Activated CD4-positive, alpha-beta memory T cell treated with anti-CD3 and anti-CD28 coated beads for 36 hours (primary cell): ENCODE results near the gene SPNS2. TPM values are rescaled to one million over a fixed set of nuclear protein-coding genes. Genes with fewer than 3 reads are reported as not detected.
A peak's percentile ranks its signal among the peaks of the same experiment; 100 is the strongest.

Experiments used
- CTCF ChIA-PET: fragments of 350-600 bp; sonication (Branson Sonifier 250); formaldehyde crosslinking; loops from one replicate; lab custom pipeline; 2021; ENCODE audit warnings: antibody characterized with exemption, inconsistent platforms; lab: Charles Lee
- POLR2A ChIA-PET: fragments of 350-600 bp; sonication (Branson Sonifier 250); formaldehyde crosslinking; loops from one replicate; lab custom pipeline; 2021; ENCODE audit warnings: antibody characterized with exemption; lab: Charles Lee
- DNase-seq: peaks from one replicate; pipeline ENCODE4 v3.0.0-alpha.2; 2020
- H3K27ac Mint-ChIP-seq: one replicate; pipeline ENCODE4 v1.8.0; 2021; ENCODE audit warnings: mixed read lengths
- H3K27me3 Mint-ChIP-seq: one replicate; pipeline ENCODE4 v1.8.0; 2021; ENCODE audit warnings: mixed read lengths
- H3K36me3 Mint-ChIP-seq: one replicate; pipeline ENCODE4 v1.8.0; 2021; ENCODE audit warnings: mixed read lengths
- H3K4me1 Mint-ChIP-seq: one replicate; pipeline ENCODE4 v1.8.0; 2021; ENCODE audit warnings: low read depth, mixed read lengths
- H3K4me3 Mint-ChIP-seq: one replicate; pipeline ENCODE4 v1.8.0; 2021; ENCODE audit warnings: mild to moderate bottlenecking, mixed read lengths
- H3K9me3 Mint-ChIP-seq: one replicate; pipeline ENCODE4 v1.8.0; 2021; ENCODE audit warnings: mixed read lengths
- intact Hi-C: fragments of 100-400 bp; cut with micrococcal nuclease; formaldehyde crosslinking; loops from one replicate; pipeline ENCODE4 v1.15.1; 2023
- total RNA-seq, 2 experiments: library from RNA; stranded (reverse); gene quantifications; one replicate each; pipeline ENCODE4 v1.2.3, GENCODE V29; 2021

SPNS2 gene
- total RNA-seq, 2 experiments from 2014 or later, result 0.15 to 0.24 TPM

DNA sequence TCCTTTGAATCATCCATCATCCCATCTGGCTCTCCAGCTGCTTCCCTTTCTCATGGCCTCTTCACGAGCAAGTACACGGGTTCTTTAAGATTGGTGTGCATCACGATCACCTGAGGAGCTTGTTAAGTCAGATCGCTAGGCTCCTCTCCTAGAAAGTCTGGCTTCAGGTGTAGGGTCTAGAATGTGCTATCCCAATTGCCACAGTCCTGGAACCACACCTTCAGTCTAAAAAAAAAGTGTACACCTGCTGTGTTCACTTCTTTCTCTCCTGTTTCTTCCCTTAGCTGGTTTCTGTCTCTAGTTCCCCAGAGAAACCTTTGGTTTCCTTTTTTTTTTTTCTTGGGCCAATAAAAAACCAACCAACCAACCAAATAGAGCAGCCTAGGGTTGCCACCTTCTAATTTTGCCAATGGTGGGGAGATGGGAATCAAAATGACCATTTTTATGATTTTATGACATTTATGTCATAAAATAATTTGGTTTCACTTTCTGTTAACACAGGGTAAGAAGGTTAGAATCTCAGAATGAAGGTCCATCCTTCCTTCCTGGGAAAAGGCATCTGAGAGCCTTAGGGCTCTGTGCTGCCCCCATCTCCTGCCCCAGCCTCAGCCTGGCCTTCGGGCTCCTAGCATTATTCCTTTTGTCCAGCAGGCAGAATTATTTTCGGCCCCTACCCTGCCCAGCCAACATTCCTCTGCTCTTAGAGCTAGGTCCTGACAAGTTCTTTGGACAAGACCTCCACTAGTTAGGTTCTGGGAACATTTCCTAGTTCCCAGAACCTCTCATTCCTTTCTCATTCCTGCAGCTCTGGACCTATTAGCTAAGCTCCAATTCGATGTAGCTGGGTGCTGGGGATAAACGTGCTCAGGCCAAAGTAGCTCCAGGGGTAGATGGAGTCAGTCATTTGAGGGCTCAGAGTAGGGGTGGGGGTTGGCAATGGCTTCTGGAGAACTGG is 63.6 kb downstream of the SPNS2 start:
- no peak for DNase-seq
- H3K4me3 Mint-ChIP-seq, result no peak overlapping the region
- intact Hi-C loops, result loop anchor here (5.0 kb wide), 1 partner anchor 230 kb away; no protein-coding TSS in a partner anchor
- peaks cover 38% of the 10 kb centered on the region for H3K4me1 Mint-ChIP-seq
- peak overlapping the region; percentile 30 for H3K27ac Mint-ChIP-seq
- CTCF ChIA-PET, result interaction anchor here (0.6 to 2.6 kb wide), 5 partner anchors 11 to 148 kb away, joined by 3 to 18 read pairs (median 4); partner anchors contain the start of gene ARRB2
- H3K9me3 Mint-ChIP-seq, result peaks cover 6% of the 10 kb centered on the region
- no peaks in the 10 kb centered on the region for H3K36me3 Mint-ChIP-seq
- POLR2A ChIA-PET, result interaction anchor here (1.2 kb wide), 2 partner anchors 7 to 11 kb away, joined by 7 to 8 read pairs; partner anchors contain the start of gene MYBBP1A
- H3K27me3 Mint-ChIP-seq, result no peaks in the 10 kb centered on the region

DNA sequence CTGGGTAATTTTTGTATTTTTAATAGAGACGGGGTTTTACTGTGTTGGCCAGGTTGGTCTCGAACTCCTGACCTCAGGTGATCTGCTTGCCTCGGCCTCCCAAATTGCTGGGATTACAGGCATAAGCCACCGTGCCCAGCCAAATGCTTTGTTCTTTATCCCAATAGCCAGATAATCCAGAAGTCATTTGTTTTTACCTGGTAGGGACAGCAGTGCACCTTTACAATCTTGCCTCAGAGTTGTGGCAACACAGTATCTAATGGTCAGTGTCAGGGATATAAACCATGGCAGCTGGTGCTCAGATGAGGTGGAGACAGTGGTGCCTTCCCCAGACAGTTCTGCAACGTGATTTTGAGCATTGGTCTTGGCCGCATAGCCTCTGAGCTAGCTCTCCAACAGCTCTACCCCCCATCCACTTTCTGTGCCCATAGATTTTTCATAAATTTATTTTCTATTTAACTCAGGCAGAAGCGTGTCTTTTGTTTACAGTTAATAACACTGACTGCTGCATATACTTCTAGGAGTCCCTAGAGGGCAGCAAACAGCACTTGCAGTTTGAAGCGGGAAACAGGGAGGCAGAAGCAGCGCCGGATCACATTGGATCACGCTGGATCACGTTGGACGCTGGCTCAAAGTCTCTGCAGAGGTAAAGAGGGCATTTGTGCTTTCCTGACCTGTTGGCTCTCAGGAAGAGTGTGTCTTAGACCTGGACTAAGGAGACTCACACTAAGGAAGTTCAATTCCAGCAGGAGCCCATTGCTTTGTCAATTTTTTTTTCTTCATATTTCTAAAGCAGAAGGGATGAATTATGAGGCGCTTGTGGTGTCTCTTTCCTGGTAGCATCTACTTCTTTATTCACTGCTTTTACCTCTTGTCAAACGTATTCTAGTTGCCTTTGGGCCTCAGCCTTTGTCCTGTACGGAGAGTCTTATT is 66.8 kb downstream of the SPNS2 start:
- peaks cover 6% of the 10 kb centered on the region for H3K9me3 Mint-ChIP-seq
- H3K4me1 Mint-ChIP-seq, result peaks cover 38% of the 10 kb centered on the region
- no peak overlapping the region for H3K27ac Mint-ChIP-seq
- DNase-seq, result peak; percentile 72
- no peak overlapping the region for H3K4me3 Mint-ChIP-seq
- no peaks in the 10 kb centered on the region for H3K36me3 Mint-ChIP-seq
- ChIA-PET CTCF (interaction anchor here (0.6 to 4.5 kb wide), 17 partner anchors 8 to 323 kb away, joined by 3 to 97 read pairs (median 5); partner anchors contain the start of genes ARRB2, MYBBP1A and SPNS3), POLR2A (no interaction called here)
- no peaks in the 10 kb centered on the region for H3K27me3 Mint-ChIP-seq
- intact Hi-C loops, result loop anchor here (1.0 to 5.0 kb wide), 5 partner anchors 8 to 324 kb away; no protein-coding TSS in a partner anchor

DNA sequence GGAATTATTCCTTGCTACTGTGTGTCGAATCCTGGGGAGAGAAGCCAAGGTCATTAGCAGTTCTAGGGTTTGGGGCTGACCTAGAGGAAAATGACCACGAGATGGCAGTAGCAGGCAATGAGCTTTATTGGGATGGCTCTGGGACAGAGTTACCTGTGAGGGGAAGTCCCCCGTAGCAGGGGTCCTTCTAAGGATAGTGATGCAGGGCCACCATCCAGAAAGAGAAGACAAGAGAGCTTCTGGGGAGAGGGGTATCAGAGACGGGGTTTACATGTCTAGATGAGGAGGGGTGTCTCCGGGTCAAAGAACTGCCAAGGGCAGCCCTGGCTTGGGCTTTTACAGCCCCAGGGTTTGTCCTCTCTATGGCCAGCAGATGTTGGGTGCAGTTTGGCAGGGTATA is 68.1 kb downstream of the SPNS2 start:
- peak; percentile 68 for DNase-seq
- no peak overlapping the region for H3K4me3 Mint-ChIP-seq
- CTCF ChIA-PET, result interaction anchor here (0.5 to 4.5 kb wide), 48 partner anchors 9 to 401 kb away, joined by 3 to 97 read pairs (median 4); partner anchors contain the start of genes ALOX15, ARRB2, CHRNE and MED11
- POLR2A ChIA-PET, result interaction anchor here (0.9 kb wide), 1 partner anchor 240 kb away, joined by 3 read pairs; the partner anchor contains the start of gene PLD2
- H3K27me3 Mint-ChIP-seq, result peaks cover 4% of the 10 kb centered on the region
- intact Hi-C loops, result loop anchor here (1.0 to 5.0 kb wide), 3 partner anchors 131 to 323 kb away; no protein-coding TSS in a partner anchor
- H3K9me3 Mint-ChIP-seq, result peaks cover 6% of the 10 kb centered on the region
- H3K27ac Mint-ChIP-seq, result no peak overlapping the region
- peaks cover 30% of the 10 kb centered on the region for H3K4me1 Mint-ChIP-seq
- no peaks in the 10 kb centered on the region for H3K36me3 Mint-ChIP-seq

DNA sequence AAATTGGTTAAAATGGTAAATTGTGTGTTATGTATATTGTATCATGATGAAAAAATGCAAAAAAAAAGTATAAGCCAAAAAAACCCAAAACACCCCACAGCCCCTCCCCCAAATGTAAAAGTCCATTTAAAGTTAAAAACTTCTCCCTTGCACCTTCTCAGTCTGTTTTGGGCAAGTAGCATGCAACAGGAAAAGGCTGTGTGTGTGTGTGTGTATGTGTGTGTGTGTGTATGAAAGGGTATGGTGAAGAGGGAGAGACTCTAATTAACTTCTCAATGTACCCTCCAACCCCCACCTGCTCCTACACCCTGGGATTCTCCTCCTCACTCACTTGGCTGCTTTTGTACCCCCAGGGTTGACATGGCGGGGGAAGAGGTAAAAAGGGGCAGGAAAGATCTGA is 70.9 kb downstream of the SPNS2 start:
- DNase-seq, result no peak
- CTCF ChIA-PET, result interaction anchor here (0.8 to 1.0 kb wide), 3 partner anchors 9 to 132 kb away, joined by 3 to 5 read pairs (median 3); no protein-coding TSS in a partner anchor
- POLR2A ChIA-PET, result interaction anchor here (0.6 kb wide), 1 partner anchor 98 kb away, joined by 3 read pairs; no protein-coding TSS in a partner anchor
- Mint-ChIP-seq H3K9me3 (no peaks in the 10 kb centered on the region), H3K27me3 (peaks cover 4% of the 10 kb centered on the region), H3K4me3 (no peak overlapping the region), H3K36me3 (no peaks in the 10 kb centered on the region), H3K27ac (no peak overlapping the region), H3K4me1 (peaks cover 28% of the 10 kb centered on the region)
- intact Hi-C loops, result loop anchor here (5.0 kb wide), 2 partner anchors 128 to 147 kb away; no protein-coding TSS in a partner anchor

DNA sequence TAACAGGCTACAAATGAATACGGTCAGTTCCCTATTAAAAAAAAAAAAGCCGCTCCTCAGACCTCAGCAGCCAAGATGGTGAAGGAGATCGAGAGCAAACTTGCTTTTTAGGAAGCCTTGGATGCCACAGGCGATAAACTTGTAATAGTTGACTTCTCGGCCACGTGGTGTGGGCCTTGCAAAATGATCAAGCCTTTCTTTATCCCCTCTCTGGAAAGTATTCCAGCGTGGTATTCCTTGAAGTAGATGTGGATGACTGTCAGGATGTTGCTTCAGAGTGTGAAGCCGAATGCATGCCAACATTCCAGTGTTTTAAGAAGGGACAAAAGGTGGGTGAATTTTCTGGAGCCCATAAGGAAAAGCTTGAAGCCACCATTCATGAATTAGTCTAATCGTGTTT is 73.5 kb downstream of the SPNS2 start:
- peaks cover 4% of the 10 kb centered on the region for H3K27me3 Mint-ChIP-seq
- ChIA-PET CTCF (no interaction called here), POLR2A (no interaction called here)
- intact Hi-C loops, result loop anchor here (2.0 kb wide), 1 partner anchor 197 kb away; no protein-coding TSS in a partner anchor
- DNase-seq, result no peak
- no peaks in the 10 kb centered on the region for H3K9me3 Mint-ChIP-seq
- no peak overlapping the region for H3K4me3 Mint-ChIP-seq
- no peaks in the 10 kb centered on the region for H3K36me3 Mint-ChIP-seq
- H3K4me1 Mint-ChIP-seq, result peaks cover 20% of the 10 kb centered on the region
- H3K27ac Mint-ChIP-seq, result no peak overlapping the region

DNA sequence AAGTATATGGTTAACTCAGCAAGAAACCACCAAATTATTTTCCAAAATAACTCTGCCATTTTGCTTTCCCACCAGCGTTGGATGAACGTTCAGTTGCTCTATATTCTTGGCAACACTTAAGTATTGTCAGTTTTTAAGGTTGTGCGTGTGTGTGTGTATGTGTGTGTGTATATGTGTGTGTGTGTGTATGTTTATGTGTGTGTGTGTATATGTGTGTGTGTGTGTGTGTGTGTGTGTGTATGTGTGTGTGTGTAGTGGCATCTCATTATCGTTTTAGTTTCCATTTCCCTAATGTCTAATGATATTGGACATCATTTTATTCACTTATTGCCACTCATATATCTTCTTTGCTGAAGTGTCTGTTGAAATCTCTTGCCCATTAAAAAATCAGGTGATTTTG is 74.4 kb downstream of the SPNS2 start:
- intact Hi-C loops, result loop anchor here (1.0 to 2.0 kb wide), 2 partner anchors 8 to 198 kb away; no protein-coding TSS in a partner anchor
- peaks cover 4% of the 10 kb centered on the region for H3K27me3 Mint-ChIP-seq
- ChIA-PET CTCF (interaction anchor here (1.0 to 1.6 kb wide), 5 partner anchors 8 to 53 kb away, joined by 4 to 13 read pairs (median 5); partner anchors contain the start of genes MYBBP1A and SMTNL2), POLR2A (interaction anchor here (1.0 to 1.2 kb wide), 2 partner anchors 10 to 198 kb away, joined by 4 to 8 read pairs; no protein-coding TSS in a partner anchor)
- H3K36me3 Mint-ChIP-seq, result no peaks in the 10 kb centered on the region
- peaks cover 20% of the 10 kb centered on the region for H3K4me1 Mint-ChIP-seq
- no peak overlapping the region for H3K4me3 Mint-ChIP-seq
- H3K9me3 Mint-ChIP-seq, result no peaks in the 10 kb centered on the region
- H3K27ac Mint-ChIP-seq, result peak overlapping the region; percentile 24
- no peak for DNase-seq

DNA sequence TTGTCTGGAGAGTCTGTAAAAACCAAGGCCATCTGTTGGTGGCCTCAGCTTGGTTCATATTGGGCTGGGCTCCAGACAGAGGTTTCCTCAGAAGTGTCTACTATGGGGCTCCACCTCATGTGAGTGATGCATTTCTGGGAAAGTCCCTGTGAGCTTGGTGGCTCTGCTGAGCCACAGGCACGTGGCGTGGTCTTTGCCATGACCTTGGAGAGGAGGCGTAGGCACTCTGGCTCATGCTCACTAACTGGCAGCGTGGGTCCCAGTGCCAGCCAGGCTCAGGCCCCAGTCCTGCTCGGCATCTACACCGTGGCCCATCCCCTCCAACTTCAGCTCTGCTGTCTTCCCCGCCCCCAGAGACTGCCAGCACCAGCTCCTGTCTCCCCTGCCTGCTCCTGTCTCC is 75.0 kb downstream of the SPNS2 start:
- ChIA-PET POLR2A (interaction anchor here (1.0 to 1.2 kb wide), 3 partner anchors 10 to 199 kb away, joined by 4 to 8 read pairs (median 4); partner anchors contain the start of gene MYBBP1A), CTCF (interaction anchor here (0.6 to 1.6 kb wide), 8 partner anchors 9 to 217 kb away, joined by 3 to 13 read pairs (median 4); partner anchors contain the start of genes MYBBP1A and SMTNL2)
- peaks cover 20% of the 10 kb centered on the region for H3K4me1 Mint-ChIP-seq
- intact Hi-C loops, result loop anchor here (1.0 to 2.0 kb wide), 2 partner anchors 8 to 199 kb away; no protein-coding TSS in a partner anchor
- peak; percentile 92 for DNase-seq
- peaks cover 4% of the 10 kb centered on the region for H3K27me3 Mint-ChIP-seq
- H3K27ac Mint-ChIP-seq, result peak overlapping the region; percentile 57
- no peak overlapping the region for H3K4me3 Mint-ChIP-seq
- no peaks in the 10 kb centered on the region for H3K36me3 Mint-ChIP-seq
- H3K9me3 Mint-ChIP-seq, result no peaks in the 10 kb centered on the region

DNA sequence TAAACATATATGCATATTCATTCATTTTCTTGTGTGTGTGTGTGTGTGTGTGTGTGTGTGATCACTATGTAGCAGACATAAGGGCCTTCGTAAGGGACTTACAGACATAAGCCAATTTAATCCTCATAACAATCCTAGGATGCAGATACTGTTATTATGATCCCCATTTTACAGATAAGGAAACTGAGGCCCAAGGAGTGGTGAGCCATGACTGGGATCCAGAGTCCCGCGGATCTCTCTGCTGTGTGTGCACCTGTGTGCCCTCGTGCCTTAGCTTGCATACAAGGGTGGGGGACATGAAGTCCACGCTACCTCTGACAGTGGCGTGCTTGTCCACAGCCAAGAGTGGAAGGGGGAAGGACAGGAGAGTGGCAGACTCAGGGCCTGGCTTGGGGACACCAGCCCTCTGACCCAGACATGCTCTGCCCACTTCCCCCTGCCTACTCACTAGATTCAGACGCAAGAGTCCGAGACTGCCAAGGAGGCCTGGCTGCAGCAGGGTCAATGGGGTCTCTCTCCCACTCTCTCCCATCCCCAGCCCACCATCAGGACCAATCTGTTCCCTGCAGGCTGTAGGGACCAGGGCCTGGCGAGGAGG is 75.9 kb downstream of the SPNS2 start:
- no peak for DNase-seq
- Mint-ChIP-seq H3K36me3 (no peaks in the 10 kb centered on the region), H3K27me3 (peaks cover 4% of the 10 kb centered on the region), H3K9me3 (no peaks in the 10 kb centered on the region), H3K27ac (no peak overlapping the region), H3K4me3 (no peak overlapping the region), H3K4me1 (peaks cover 20% of the 10 kb centered on the region)
- intact Hi-C loops, result no loop called here
- ChIA-PET CTCF (interaction anchor here (0.8 to 1.6 kb wide), 5 partner anchors 9 to 51 kb away, joined by 3 to 13 read pairs (median 5); partner anchors contain the start of genes MYBBP1A and SMTNL2), POLR2A (interaction anchor here (1.0 to 1.2 kb wide), 2 partner anchors 11 to 19 kb away, joined by 4 to 8 read pairs; partner anchors contain the start of gene MYBBP1A)

DNA sequence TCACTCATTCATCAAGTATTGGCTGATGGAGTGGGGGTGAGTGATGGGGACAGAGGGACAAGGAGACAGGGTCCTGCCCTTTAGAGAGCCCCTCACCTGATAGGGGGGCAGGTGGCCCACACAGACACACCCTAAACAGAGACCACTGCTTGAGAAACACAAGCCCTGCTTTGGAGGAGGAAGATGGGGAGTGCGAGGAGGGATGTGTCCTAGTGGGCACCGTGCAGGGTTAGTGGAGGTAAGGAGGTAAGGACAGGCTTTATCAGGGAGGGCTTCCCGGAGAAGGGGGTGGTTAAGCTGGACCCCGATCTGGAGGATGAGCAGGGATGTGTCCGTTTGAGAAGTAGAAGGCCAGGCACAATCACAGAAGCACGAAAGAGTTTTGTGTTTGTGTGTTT is 77.5 kb downstream of the SPNS2 start:
- Mint-ChIP-seq H3K9me3 (no peaks in the 10 kb centered on the region), H3K27me3 (peaks cover 4% of the 10 kb centered on the region), H3K4me3 (no peak overlapping the region), H3K36me3 (no peaks in the 10 kb centered on the region), H3K4me1 (peaks cover 20% of the 10 kb centered on the region), H3K27ac (no peak overlapping the region)
- CTCF ChIA-PET, result interaction anchor here (1.2 kb wide), 1 partner anchor 9 kb away, joined by 4 read pairs; no protein-coding TSS in a partner anchor
- intact Hi-C loops, result no loop called here
- DNase-seq, result no peak
- POLR2A ChIA-PET, result no interaction called here

DNA sequence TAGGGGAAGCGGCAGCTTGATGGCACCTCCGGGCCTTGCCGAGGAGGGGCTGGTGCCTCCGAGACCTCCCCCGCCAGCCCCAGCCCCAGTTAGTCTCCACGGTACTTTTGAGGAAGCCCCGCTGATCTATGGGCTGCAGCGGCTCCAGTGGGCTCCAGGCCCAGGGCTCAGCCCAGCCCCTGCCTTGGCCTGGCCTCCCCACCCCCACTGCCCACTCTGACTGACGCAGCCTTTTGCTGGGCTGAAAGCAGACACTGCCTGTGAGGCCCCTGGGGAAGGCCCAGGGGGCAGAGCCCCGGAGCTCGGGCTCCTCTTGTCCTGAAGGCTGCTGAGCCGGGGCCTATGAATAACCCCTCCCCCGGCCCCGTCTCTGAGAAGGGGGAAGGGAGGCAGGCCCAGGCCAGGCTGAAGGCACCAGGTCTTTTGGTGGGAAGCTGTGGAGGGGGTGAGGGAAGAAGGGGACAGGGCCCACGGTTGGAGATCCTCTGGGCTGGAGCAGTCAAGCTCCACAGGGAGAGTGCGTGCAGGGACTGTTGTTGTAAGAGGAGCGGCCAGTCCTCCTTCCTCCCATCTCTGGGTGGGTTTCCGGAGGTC is 78.1 kb downstream of the SPNS2 start:
- H3K36me3 Mint-ChIP-seq, result no peaks in the 10 kb centered on the region
- CTCF ChIA-PET, result interaction anchor here (1.2 kb wide), 1 partner anchor 50 kb away, joined by 3 read pairs; no protein-coding TSS in a partner anchor
- H3K27me3 Mint-ChIP-seq, result no peaks in the 10 kb centered on the region
- no peaks in the 10 kb centered on the region for H3K9me3 Mint-ChIP-seq
- POLR2A ChIA-PET, result no interaction called here
- no peak overlapping the region for H3K27ac Mint-ChIP-seq
- intact Hi-C loops, result no loop called here
- no peak overlapping the region for H3K4me3 Mint-ChIP-seq
- no peak for DNase-seq
- H3K4me1 Mint-ChIP-seq, result peaks cover 20% of the 10 kb centered on the region
